NCI-H187 treated with DMSO at 0.1 percent for 48 hours (cell line): ENCODE measurements around the gene ZSCAN2.
"Not testable (repeated sequence)": the region's sequence is repeated elsewhere in the genome, so short reads cannot be mapped to it uniquely, and the experiment has no call there.

Source experiments
- DNase-seq: peaks from one replicate; lab custom pipeline; 2025; lab: John Stamatoyannopoulos, UW

ZSCAN2 gene

DNA sequence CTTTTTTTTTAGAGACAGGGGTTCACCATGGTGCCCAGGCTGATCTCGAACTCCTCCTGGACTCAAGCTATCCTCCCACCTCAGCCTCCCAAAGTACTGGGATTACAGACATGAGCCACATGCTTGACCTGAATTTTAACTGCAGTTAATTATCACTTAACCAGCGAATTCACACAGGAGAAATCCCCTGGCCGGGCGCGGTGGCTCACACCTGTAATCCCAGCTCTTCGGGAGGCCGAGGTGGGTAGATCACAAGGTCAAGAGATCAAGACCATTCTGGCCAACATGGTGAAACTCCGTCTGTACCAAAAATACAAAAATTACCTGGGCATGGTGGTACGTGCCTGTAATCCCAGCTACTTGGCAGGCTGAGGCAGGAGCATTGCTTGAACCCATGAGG is 41.1 kb downstream of the ZSCAN2 start:
- DNase-seq: not testable (repeated sequence)

DNA sequence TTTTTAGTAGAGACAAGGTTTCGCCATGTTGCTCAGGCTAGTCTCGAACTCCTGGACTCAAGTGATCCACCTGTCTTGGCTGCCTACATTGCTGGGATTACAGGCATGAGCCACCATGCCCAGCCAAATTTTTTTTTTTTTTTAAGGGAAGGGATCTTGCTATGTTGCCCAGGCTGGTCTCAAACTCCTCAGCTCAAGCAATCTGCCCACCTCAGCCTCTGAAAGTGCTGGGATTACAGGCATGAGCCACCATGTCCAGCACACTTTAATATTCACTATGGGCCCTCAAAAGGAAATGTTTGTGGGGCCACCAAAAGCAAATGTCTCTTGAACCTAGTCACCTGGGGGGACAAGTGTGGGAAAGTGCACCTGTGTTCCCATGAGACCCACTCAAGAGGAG is 41.8 kb downstream of the ZSCAN2 start:
- not testable (repeated sequence) for DNase-seq

DNA sequence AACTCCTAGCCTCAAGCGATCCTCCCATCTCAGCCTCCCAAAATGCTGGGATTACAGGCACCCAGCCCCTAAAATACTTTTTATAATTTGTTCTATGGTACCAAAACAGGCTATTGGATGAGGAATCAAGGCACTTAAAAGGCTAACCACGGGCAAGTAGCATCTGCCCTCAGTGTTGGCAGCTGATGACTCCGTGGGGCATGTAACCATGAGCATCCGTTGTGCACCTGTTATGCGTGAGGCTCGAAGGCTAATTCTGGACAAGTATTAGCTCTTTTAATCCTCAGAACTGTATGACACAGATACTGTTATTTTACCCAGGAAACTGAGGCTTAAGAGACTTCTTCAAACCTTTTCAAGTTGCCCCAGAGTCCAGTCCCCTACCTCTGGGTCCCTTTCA is 43.0 kb downstream of the ZSCAN2 start:
- no peak for DNase-seq

DNA sequence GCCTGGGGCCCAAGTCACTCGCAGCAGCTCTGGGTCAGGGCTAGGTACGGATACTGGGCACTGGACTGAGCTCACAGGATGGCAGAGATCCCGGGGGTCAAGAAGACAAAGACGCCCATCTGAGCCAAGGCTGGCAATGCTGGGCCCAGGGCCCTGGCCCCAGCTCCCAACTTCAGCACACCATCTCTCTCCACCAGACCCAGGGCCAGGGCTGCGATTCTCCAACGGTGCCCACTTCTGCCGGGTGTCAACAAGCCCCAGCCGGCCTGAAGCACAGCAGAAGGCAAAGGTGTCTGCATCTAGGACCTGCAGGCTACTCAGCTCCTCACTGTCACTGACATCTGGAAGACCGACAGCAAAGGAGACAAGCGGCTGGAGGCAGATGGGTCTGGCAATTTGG is 44.7 kb downstream of the ZSCAN2 start:
- no peak for DNase-seq

DNA sequence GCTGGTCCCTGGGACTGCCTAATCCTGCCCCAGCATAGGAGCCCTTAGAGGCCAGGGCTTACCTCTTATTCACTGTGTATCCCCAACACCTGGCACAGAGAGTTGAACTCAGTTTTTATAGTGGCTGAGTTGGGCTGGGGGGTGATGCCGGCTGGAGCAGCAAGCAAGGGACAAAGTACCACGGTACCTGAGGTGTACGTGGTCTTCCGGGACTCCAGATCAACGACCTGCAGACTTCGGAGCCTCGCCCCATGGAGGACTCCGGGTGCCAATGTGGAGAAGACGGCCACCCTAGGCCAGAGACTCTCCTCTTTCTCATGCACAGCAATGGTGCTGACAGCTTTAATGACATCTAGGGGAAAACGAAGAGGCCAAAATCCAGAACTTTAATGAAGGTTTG is 45.2 kb downstream of the ZSCAN2 start:
- DNase-seq: no peak

DNA sequence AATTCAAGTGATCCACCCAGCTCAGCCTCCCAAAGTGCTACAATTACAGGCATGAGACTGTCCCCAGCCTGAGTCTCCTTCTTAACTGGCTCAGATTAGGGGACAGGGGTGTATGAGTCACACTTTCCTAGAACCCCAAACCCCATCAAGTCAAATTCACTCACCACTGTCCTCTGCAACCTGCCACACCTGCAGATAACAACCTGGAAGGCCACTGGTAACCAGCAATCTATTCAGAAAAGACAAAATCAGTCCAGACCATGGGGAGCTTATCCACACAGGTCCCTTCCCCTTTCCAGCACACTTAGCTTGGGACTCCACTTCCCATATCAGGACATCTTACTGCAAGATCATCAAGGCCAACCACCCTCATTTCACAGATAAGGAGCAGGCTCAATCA is 46.9 kb downstream of the ZSCAN2 start:
- DNase-seq: no peak

DNA sequence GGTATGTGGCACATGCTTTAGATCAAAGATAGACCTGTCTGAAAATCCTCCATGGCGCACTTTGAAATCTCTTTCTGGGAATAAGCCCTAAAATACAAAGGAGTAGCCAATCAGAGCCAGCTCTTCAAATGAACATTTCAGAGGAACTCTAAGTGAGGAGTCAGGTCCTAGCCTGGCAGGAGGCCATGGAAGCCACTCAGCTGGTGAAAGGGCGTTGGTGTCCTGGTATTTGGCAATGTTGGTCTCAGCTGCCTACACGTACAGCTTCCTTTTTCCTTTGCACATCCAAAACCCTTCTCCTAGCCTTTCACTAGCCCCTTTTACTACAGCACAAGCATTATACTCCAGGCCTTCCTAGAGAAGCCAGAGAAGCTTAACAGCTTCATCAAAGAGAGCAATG is 47.7 kb downstream of the ZSCAN2 start:
- DNase-seq: no peak

DNA sequence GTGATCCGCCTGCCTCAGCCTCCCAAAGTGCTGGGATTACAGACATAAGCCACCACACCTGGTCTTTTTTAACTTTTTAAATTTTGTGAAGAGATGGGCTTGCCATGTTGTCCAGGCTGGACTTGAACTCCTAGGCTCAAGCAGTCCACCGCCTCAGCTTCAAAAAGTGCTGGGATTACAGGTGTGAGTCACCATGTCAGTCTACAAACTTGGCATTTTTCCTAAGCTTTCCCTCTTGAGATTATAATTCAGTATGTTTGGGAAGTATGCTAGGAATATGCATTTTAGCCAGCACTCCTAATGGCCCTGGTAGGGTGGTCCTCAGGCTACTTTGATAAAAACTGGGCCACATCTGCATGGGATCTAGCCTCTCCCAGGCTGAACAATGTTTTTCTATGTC is 48.9 kb downstream of the ZSCAN2 start:
- DNase-seq: no peak

DNA sequence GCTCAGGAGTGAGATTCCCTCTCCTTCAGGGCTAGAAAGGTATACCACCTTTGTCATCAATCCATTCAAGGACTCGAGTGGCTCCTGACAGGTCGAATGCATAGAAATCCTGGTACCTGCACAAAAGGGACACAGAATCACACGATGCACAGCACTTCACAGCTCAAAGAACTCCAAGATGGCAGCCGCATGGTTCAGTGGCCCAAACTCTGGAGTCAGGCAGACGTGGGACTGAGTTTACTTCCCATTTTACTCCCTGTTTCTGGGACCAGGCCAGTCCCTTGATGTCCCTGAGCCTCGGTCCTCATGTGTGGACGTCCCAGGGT is 52.7 kb downstream of the ZSCAN2 start:
- no peak for DNase-seq

DNA sequence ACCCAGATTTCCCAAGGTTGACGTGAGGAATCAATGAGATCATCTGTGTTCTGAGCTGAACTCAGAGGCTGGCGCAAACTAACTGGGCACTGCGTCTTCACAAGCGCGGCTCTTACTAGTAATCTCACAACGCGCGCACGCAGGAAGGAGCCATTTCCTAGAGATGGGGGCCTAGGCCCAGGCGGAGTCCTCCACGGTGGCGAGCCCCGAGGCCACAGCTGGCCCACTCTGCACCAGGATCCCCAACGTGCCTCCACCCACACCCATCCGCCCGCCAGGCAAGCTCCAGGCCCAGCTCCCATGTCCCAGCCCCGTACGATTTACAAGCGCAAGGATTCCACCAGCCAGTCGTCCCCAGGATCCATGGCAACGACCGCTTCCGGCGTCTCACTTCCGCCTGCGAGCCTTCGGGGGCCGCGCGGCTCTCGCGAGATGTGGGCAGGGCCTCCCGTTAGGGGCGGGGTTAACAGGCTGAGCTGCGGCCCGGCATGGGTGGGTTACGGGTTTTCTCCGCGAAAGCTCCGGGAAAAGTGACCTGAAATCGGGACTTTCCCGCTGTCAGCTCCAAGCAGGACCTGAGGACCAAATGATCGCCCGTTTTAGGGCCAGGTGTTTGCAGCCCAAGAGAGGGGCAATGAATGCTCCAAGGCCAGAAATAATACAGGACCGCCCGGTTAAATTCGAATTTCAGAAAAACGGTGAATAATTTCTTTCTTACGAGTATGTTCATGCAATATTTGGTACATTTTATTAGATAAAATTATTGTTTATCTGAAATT is 53.3 kb downstream of the ZSCAN2 start, which contains the start of gene WDR73:
TSS of gene WDR73 (minus strand) at position 374 of the 779 bp plus-strand sequence. CDS start at position 365, 9 bp downstream.
- peak; percentile 33 for DNase-seq

DNA sequence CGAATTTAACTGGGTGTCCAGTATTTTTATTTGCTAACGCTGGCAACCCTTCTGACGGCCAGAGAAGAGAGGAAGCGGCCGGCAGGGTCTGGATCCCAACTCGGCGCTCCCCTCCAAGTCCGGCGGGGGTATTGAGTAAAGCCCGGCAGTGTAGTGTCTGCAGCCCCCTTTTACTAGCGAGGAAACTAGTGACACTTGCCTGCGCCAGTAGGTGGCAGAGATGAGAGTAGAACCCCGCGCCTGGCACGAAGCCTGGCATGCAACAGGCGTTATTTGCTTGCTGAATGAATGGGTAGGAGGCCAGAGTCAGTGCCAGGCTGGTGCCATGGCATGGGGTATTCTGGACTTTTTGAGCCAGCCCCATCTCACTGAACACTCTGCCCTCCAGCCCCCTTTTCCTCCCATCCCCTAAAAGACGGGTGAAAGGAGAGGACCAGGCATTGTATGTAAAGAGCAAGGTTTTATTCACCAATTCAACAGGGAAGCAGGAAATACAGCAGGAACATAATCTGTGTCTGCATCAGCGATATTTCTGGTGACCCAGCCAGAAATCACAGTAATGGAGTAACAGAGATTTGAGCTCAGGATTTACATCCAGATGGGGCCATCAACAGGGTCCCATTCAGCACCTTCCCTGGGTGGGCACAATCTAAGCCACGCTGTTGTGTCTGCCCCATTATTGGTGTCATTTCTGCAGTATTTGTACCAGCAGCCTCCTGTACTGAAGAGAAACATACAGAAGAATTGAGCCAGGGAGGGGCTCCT is 54.1 kb downstream of the ZSCAN2 start:
- no peak for DNase-seq

DNA sequence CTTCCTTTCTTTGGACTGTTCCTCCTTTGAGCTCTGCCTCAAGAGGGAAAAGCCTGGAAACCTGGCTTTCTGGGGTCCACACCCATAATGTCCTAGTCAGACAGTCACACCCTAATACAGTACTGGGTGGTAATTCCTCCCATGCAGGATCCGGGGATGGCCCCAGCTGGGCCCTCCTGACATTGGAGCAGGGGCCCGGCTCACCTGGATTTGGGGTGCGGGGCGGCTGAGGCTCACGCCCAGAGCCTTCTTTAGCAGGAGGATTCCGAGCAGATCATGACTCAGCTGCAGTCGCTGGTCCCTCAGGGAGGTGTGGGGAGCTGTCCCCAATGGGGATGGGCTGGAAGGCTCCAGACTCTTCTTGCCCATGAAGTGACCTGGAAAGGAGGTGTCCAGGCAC is 56.2 kb downstream of the ZSCAN2 start:
- DNase-seq: no peak

DNA sequence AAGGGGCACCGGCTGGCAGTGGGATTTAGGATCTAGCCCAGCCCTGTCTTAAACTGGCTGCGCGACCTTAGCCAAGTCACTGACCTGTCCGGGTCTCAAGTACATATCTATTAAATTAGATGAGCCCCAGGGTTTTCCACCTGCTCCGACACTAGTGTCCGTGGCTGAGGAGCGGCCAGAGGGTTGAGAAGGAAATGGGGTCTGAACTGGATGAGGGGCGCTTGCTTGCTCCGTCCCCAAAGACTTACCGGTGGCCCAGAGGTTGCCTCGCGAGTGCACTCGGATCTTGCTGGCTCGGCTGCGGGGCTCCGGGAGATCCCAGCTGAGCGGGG is 56.9 kb downstream of the ZSCAN2 start:
- DNase-seq: no peak

DNA sequence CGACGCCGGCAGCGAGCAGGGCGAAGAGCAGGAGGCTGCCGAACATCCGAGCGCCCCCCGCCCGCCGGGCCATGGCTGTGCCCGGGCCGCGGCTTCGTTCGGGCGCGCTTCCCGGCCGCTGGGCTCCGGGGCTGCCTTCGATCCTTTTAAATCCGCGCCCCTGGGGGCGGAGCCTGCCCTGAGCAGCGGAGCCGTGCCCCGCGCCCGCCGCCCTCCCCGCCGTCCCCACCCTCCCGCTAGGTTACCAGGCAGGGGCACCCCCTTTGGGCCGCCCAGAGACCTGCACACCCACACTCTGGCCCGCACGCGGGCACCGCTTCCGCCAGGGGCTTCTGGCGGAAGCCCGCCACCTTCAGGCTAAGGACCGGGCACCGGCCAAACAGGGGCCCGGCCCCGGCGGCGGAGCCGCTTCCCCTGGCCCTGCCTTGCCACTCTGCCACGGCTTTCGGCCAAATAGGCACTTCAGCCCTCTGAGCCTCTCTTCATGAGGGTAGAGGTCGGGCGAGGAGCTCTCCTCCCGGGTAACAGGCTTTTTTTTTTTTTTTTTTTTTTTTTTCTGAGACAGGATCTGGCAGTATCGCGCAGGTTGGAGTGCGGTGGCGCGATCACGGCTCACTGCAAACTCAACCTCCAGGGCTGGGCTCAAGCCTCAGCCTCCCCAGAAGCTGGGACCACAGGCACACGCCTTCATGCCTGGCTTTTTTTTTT is 57.4 kb downstream of the ZSCAN2 start, which contains the start of gene NMB:
TSS of gene NMB (minus strand) at position 120 of the 708 bp plus-strand sequence. CDS start at position 73, 47 bp downstream.
- no peak for DNase-seq

DNA sequence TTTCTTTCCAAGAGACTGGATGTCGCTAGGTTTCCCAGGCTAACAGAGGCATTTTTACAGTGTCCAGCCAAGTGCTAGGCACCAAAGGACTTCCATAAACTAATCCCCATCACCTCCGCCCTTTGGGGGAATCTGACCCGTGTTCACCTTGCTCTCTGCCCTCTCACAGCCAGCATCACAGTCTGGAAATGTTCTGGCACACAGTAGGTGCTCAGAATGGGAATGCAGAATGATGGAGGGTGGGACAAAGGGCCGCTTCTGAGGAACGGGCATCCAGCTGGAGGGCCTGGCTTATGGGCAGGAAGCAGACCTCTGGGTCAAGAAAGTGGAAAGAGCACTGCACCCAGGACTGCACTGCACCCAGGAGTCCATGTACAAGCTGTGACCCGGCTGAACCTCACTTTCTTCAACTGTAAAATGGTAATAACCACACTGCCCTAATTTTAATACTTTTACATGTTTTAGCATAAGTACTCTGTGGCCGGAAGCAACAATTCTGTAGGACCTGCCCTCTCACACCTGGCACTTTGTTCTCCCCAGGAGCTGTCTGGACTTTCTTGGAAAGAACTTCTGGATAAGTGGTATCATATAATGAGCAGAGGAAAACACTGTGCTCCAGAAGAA is 58.1 kb downstream of the ZSCAN2 start:
- no peak for DNase-seq

DNA sequence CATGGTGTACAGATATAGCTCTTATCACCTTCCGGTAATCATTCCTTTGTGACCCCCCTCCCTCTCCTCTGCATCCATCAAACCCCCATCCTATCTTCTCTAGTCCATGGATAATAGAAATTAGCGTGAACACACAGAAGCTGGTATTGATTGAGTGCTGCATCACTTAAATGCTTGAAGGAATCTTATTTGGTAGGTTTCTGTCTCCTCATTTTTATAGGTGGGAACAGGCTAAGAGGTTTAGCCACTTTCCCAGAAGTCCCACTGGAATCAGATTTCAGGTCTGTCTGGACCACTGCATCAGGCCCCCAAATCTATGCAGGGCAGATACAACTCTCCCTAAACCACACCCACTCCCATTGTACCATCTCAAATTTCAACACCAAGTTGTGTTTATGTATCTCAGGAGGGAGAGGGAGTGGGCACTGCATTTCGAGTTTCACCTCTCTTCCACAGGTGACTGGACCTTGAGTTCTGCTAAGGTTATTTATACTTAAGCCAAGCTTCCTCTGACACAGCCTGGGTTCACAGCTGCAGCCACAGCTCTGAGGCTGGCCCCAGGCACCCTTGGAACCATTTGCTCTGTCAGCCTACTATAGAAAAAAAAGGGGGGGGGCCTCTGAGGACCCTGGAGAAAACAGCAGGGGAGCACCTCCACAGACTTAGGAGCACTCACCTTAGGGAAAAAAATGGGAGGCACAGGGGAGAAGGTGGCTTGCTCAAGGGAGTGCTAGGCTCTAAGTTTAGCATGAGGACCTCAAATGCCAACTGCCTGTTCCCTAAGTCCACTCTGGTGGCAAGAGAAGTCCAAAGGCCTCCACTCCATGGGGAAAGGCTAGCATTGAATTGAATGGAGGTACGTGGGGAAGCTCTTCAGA is 59.3 kb downstream of the ZSCAN2 start:
- no peak for DNase-seq

DNA sequence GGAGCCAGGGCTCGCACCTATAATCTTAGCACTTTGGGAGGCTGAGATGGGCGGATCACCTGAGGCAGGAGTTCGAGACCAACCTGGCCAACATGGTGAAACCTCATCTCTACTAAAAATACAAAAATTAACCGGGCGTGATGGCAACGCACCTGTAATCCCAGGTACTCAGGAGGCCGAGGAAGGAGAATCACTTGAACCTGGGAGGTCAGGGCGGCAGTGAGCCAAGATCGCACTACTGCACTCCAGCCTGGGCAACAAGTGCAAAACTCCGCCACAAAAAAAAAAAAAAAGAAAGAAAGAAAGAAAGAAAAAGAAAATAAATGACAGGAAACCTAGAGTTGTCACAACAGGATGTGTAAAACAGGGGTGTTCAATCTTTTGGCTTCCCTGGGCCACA is 60.2 kb downstream of the ZSCAN2 start:
- DNase-seq: no peak

DNA sequence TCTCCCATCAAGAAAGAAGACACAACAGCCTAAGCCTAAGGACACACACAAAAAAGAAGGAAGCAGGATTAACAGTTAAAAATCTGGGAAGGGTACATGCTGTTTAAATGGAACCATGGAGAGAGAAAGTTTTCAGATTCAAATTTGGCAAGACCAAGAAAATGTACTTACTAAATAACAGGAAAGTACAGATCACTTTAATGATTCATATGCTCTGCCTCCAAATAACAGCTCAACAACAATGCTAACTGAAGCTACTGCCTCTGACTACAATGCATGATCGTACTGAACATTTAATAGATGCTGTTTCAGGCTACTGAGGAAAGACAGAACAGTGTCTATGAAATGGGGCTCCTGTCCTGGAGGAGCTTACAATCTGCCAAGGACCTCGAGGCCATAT is 65.6 kb downstream of the ZSCAN2 start:
- DNase-seq: no peak

DNA sequence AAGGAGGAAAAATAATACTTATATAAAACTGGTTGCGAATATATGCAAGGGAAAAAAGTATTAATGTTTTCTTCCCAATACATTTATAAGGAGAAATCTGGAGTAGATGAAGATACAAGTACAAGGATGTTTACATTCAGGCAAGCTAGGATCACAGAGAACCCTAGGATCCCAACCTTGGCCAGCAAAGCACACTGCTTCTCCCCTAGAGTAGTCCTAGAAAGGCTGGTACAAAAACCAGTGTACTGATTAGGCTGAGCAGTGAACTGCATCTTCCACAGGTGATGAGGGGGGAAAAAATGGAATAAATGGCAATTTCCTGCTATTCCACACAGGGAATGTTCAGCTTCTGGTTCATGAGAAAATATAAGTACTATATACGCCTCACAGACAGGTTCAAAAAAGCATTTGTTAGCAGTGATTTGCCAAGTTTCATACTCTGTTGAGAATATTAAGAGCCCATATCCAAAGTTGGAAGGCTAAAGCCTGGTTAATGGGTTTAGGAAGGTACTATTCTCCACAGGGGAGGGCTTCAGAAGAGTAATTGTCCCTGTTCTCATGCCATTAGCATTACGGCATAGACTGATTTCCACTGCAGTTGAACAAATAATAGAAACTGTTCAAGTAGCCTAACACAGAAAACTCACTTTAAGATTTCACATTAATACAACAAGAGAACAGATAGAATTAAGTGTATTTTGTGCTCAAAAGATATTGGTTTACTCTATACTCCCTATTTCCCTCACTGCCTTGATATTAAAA is 67.6 kb downstream of the ZSCAN2 start:
- DNase-seq: no peak

DNA sequence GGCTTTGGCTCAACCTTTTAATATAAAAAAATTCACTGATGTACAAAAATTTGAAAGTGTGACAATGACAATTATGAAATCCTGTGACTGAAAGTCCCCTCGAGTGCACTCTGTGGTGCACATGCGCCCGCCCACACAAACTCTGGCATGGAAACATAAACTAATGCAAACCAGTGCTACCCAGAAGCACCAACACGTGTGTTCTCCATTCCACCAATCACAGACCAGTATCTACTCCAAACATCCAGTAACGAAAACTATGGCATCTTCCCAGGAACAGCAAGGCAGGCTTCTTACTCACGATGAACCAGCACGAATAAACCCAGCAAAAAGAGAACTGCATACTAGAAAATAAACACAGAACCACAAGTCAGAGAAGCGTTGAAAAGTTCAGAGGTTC is 68.9 kb downstream of the ZSCAN2 start:
- no peak for DNase-seq

DNA sequence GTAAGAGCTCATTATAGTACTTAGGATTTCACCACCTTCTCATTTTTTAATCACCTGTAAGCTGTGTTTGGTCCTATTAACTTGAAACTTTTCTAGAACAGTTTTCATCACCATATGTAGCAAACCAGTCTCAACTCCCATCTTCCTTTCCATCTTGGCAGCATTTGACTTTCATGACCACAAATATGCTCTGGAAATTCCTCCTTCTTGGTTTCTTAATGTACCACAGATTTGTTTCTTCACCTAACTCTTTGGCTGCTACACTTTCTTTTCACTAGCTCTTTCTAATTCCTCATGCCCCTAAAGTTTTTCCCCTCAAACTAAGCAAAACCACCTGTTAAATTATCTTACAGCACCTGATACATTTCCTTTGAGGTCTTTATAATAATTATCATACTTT is 70.4 kb downstream of the ZSCAN2 start:
- no peak for DNase-seq
